ENCODE data around the gene LAYN. TPM values are rescaled to one million over a fixed set of nuclear protein-coding genes. Genes with fewer than 3 reads are reported as not detected.
A peak's percentile ranks its signal among the peaks of the same experiment; 100 is the strongest.

The LAYN gene
- total RNA-seq, 4 donors from 2014 or later: 8.2 to 47.8 (median 37.2) TPM

DNA sequence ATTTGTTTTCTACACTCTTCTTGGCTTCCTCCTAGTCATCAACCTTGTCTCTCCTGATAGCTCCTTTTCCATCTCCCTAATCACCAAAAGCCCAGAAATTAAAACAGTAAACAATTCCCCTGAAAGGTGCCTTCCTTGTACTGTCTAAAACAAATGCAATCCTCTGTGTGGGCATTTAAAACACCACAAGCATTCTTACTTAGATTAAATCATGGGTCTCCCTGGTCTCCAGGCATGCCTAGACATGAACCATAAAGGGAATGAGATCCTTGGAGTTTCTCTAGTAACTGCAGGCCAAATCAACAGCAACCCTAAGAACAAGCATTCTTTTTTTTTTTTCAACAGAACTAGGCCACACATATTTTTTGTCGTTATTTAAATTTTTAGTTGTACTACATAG lies 30.2 kb upstream of the LAYN start:
- TF ChIP-seq, protein P1, sequence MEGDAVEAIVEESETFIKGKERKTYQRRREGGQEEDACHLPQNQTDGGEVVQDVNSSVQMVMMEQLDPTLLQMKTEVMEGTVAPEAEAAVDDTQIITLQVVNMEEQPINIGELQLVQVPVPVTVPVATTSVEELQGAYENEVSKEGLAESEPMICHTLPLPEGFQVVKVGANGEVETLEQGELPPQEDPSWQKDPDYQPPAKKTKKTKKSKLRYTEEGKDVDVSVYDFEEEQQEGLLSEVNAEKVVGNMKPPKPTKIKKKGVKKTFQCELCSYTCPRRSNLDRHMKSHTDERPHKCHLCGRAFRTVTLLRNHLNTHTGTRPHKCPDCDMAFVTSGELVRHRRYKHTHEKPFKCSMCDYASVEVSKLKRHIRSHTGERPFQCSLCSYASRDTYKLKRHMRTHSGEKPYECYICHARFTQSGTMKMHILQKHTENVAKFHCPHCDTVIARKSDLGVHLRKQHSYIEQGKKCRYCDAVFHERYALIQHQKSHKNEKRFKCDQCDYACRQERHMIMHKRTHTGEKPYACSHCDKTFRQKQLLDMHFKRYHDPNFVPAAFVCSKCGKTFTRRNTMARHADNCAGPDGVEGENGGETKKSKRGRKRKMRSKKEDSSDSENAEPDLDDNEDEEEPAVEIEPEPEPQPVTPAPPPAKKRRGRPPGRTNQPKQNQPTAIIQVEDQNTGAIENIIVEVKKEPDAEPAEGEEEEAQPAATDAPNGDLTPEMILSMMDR (IDR thresholded peaks at IDR 0.05): no peak
- no peak for TF ChIP-seq POLR2AphosphoS5 (IDR thresholded peaks at IDR 0.05)
- no peak for TF ChIP-seq POLR2A (IDR thresholded peaks at IDR 0.05)
- no peak for TF ChIP-seq EP300 (IDR thresholded peaks at IDR 0.05)
- H3K4me1 ChIP-seq: peaks cover 0 to 21% (median 10%) of the 10 kb centered on the region in 3 donors
- 100% methylated on average over 1 of the region's 1 CpG for WGBS, 2 donors (ENCODE audit: low coverage in 1 of 2)
- peaks cover 42% of the 10 kb centered on the region for H3K27me3 ChIP-seq
- no peaks in the 10 kb centered on the region for H3K9me3 ChIP-seq
- H3K4me3 ChIP-seq: no peak overlapping the region
- no peaks in the 10 kb centered on the region for H3K36me3 ChIP-seq
- no peak for ATAC-seq
- H3K27ac ChIP-seq: no peak overlapping the region

DNA sequence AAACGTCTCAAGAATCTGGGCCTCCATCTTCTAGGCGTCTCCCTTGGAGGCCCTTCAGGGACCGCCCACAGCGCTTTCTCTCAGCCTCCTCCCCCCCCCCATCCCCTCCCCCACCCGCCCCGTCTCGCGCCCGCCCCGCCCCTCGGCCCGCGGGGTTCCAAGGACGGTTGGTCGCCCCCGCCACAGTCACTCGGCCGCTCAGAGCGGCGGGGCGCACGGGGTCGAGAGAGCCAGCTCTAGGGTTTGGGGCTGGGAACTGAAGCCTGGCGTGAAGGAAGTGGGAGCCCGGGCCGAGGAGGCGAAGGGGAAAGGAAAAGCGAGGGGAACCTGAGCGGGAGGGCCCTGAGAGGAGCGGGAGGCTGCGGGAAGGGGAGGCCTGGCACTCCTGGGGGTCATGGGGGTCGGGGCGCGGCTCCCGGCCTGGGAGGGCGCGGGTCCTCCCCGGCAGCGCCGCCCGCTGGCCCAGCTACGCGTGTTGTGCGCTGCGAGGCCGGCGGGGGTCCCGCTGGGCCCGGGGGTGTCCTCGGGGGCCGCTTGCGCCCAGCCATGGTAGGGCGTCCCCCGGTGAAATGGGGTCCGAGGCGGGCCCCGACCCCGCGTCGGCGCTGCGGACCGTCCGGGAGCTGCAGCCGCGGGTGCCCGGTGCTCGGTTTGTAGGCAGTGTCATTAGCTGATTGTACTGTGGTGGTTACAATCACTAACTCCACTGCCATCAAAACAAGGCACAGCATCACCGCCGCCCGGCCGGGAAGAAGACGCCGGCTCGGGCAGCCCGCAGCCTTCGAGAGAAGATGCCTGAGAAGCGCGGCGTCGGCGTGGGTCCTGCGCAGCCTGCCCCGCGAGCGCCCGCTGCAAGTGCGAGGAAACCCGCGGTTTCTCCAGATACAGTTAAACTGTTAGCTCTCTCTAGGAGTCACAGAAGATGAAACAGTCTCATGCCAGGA lies 28.0 kb upstream of the LAYN start, which contains the start of gene BTG4:
BTG4 (minus strand) TSS at position 91 of the 944 bp plus-strand sequence. CDS start 13,610 bp downstream, outside the sequence.
- 10% methylated on average over 2 of the region's 90 CpGs; no CpG with 5 or more reads in 1 of the 2 donors for WGBS, 2 donors (ENCODE audit: low coverage in 1 of 2)
- peak within 1 kb of the TSS; percentile 2 to 48 for H3K4me3 ChIP-seq
- no peaks in the 10 kb centered on the region for H3K36me3 ChIP-seq
- H3K27me3 ChIP-seq: peaks cover 42% of the 10 kb centered on the region
- no peaks in the 10 kb centered on the region for H3K9me3 ChIP-seq
- TF ChIP-seq, protein P1 (IDR thresholded peaks at IDR 0.05): no peak
- no peak for TF ChIP-seq POLR2A (IDR thresholded peaks at IDR 0.05)
- TF ChIP-seq POLR2AphosphoS5 (IDR thresholded peaks at IDR 0.05): no peak
- TF ChIP-seq EP300 (IDR thresholded peaks at IDR 0.05): no peak
- no peak within 1 kb of the TSS for H3K27ac ChIP-seq
- H3K4me1 ChIP-seq: peaks cover 0 to 21% (median 10%) of the 10 kb centered on the region in 3 donors
- ATAC-seq: peak; percentile 28

DNA sequence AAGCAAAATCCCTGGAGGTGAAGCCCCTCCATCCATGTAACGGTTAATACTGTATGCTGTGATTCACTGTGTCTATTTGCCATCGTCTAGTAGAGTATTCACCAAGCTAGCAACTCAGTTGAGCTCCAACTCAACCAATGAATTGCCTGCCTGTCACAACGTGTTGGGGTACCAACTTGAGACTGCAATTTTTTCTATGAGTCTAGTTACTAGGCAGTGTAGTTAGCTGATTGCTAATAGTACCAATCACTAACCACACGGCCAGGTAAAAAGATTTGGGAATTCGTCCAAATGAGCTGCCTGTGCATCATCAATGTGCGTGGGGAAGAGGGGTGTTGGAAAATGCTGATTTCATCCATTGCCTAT lies 27.3 kb upstream of the LAYN start:
- no peak for TF ChIP-seq POLR2AphosphoS5 (IDR thresholded peaks at IDR 0.05)
- TF ChIP-seq EP300 (IDR thresholded peaks at IDR 0.05): no peak
- TF ChIP-seq, protein P1 (IDR thresholded peaks at IDR 0.05): no peak
- WGBS, 2 donors (ENCODE audit: low coverage in 1 of 2): 40 to 67% methylated on average over 3 to 5 of the region's 6 CpGs
- H3K9me3 ChIP-seq: no peaks in the 10 kb centered on the region
- ATAC-seq: no peak
- no peak overlapping the region for H3K27ac ChIP-seq
- H3K27me3 ChIP-seq: peaks cover 42% of the 10 kb centered on the region
- no peaks in the 10 kb centered on the region for H3K36me3 ChIP-seq
- H3K4me1 ChIP-seq: peaks cover 0 to 21% (median 10%) of the 10 kb centered on the region in 3 donors
- H3K4me3 ChIP-seq: no peak overlapping the region

DNA sequence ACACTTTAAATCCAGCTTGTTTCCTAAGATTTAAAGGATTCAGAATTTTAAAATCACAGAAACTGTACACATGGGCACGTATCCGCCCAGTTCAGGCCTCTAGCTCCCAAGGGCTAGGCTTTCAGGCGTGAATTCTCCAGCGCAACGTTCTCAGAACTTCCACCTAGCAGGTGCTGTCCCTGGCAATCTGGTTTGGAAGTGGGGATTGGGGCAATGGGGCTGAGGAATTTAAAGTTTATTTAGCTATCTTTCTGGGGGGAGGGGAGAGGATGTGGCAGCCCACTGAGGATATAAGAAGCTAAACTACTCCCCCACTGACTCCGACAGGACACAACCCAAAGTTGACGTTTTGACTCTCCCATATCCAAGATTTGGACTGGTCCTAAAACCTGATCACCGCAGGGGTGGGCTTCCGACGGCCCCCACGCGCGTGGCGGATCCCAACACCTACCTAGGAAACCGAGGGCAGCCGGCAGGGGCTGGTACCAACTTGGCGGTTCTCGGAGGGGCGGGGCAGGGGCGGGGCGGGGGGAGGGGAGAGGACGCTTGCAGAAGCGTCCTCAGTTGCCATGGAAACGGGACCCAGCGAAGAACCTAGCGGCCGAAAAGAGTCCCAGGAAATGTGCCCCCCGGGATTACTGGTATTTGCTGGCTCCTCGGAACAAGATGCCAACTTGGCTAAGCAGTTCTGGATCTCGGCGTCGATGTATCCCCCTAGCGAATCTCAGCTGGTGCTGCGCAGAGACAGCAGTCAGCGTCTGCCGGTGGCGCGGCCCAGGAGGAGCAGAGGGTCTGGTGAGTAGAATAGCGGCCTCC lies 26.1 kb upstream of the LAYN start, which contains the start of gene HOATZ:
HOATZ (plus strand) TSS at position 563 of the 816 bp plus-strand sequence; CDS start at position 570, 7 bp downstream.
- Histone ChIP-seq H3K9me3 (no peaks in the 10 kb centered on the region), H3K27me3 (peaks cover 42% of the 10 kb centered on the region), H3K4me1 (peaks cover 0 to 21% (median 10%) of the 10 kb centered on the region in 3 donors), H3K36me3 (no peaks in the 10 kb centered on the region), H3K27ac (no peak within 1 kb of the TSS), H3K4me3 (no peak within 1 kb of the TSS)
- WGBS, 2 donors (ENCODE audit: low coverage in 1 of 2): 0 to 18% methylated on average over 2 to 6 of the region's 39 CpGs
- no peak for ATAC-seq
- TF ChIP-seq, protein P1 (IDR thresholded peaks at IDR 0.05): no peak
- TF ChIP-seq POLR2A (IDR thresholded peaks at IDR 0.05) (no peak), POLR2AphosphoS5 (IDR thresholded peaks at IDR 0.05) (no peak), EP300 (IDR thresholded peaks at IDR 0.05) (no peak)

Measured in gastroesophageal sphincter (tissue), 4 donors.